Urothelium cell line (cell line): Measurements from ENCODE around the gene OR51E1.

ENCODE experiments used
- DNase-seq: peaks from one replicate; pipeline ENCODE4 v3.0.0; 2011; ENCODE audit warnings: low spot score, mixed read lengths
- FAIRE-seq: peaks from 2 replicates; lab custom pipeline; 2011; peaks lifted over from hg19 to GRCh38; lab: Jason Lieb, UNC

The OR51E1 gene

DNA sequence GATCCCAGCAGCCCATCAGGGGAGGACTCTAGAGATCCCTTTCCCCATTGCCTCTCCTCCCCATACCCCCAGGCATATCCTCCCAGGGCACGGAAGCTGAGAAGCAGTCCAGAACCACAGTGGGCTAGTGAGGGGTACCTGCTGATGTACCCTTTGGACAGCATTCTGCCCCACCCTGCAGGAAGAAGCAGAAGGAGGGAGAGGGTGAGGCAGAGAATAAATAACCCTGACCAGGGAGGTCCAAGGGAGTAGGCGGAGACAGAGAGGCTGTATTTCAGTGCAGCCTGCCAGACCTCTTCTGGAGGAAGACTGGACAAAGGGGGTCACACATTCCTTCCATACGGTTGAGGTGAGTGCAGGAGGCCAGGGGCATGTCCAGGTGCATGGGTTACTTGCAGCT lies at the start of gene OR51E1:
TSS of gene OR51E1 (plus strand) at position 301 of the 400 bp plus-strand sequence. CDS start 8,545 bp downstream, outside the sequence.
- no peak for FAIRE-seq
- DNase-seq, result no peak

DNA sequence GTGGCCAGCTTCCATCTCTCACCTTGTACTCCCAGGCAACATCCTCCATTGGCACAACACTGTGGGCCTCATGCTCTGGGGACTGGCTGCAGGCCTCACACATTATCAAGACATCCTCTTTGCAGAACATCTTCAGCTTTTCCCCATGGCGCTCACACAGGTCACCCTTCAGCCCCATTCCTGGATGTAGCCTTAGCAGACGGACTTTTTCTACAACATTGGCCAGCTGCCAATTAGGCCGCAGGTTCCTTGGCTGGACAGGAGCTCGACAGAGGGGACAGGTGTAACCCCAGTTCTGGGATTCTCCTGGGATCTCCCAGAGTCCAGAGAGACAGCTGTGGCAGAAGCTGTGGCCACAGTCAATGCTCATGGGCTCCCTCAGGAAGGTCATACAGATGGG lies 38.7 kb upstream of the OR51E1 start:
- DNase-seq (no peak), FAIRE-seq (no peak)

DNA sequence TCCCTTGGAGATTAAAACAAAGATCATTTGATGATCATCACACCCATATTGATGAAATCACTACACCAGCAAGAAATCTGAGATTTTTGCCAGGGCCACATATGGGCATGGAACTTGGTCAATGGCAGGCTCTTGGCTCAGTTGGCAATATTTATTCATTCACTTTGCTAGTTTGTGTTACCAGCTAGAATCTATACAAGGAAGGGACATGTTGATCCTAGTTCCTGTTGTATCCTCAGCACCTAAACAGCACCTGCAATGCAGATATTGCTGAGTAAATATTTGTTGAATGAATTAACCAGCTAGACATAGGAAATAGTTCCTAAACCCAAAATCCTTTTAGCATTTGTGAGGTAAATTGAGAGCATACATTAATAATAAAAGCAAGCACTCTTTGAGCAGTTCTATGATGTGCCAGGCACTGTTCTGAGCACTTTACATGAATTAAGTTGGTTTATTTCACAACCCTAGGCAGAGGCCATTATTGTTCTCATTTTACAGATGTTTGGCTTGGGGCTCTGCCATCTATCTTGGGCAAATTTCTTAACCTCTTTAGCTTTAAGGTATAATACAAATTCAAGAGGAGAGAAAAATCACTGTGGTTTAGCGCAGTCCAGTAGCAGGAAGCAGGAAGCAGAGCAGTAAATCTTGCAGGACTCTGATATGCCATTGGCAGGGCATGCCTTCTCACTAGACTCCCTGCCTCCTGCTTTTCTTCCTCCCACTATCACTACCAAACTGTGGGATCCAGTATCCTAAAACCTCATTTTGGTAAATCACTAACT lies 37.4 kb upstream of the OR51E1 start:
- FAIRE-seq (no peak), DNase-seq (no peak)

DNA sequence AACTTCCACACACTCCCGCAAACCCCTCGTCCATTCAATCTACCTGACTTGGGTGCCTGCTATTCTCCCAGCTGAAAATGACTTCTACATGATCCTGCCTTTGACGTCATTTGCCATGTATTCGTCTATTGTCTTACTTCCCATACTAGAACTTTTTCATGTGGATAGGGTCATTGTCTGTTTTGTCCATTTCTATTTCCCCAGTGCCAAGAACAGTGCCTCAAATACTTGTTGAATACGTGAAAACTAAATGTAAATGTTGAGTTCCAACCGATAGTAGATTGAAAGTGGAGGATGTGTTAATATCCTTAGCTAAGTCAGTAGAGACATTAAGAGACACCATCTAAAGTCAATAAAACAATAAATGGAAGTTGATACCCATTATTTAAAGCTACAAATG lies 36.7 kb upstream of the OR51E1 start:
- FAIRE-seq, result peak; percentile 5

GRCh38 chr11:4607781-4608666 lies 35.8 kb upstream of the OR51E1 start, which contains the start of gene TRIM68:
Gene TRIM68, minus strand, starts transcription at chr11:4608231. Its CDS starts 2,727 bp downstream, at chr11:4605504.
- DNase-seq (peak; percentile 98), FAIRE-seq (no peak)

More for the DNA sequence above, 36.7 kb upstream of the OR51E1 start:
- DNase-seq, result no peak

- no peak for DNase-seq
- no peak for FAIRE-seq
Measured at GRCh38 chr11:4610258-4610935, 33.4 kb upstream of the OR51E1 start.

DNA sequence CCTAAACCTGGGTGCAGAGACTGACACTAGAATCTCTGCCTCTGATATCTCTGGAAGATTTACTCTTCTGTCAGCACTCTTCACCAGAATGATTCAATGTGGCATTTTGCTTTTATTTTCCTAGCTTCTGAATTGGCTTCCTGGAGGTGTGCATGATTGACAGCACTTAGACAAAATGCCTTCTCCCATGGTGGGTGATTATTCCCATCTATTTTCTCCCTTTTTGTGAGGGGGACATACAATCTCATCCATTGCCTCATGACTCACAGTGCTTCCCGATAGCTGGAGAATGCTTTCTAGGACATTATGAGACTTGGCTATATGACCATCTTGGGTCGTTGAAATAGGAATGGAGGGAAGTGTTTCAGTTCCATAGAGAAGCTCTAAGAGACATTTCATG lies 31.8 kb upstream of the OR51E1 start:
- FAIRE-seq (no peak), DNase-seq (no peak)

- FAIRE-seq, result no peak
- DNase-seq, result no peak
Measured at GRCh38 chr11:4615856-4616444, 27.8 kb upstream of the OR51E1 start.

GRCh38 chr11:4619514-4619913 lies 24.3 kb upstream of the OR51E1 start:
- no peak for FAIRE-seq
- DNase-seq, result no peak

GRCh38 chr11:4626207-4627099 lies 17.3 kb upstream of the OR51E1 start:
- FAIRE-seq (no peak), DNase-seq (peak; percentile 55)

DNA sequence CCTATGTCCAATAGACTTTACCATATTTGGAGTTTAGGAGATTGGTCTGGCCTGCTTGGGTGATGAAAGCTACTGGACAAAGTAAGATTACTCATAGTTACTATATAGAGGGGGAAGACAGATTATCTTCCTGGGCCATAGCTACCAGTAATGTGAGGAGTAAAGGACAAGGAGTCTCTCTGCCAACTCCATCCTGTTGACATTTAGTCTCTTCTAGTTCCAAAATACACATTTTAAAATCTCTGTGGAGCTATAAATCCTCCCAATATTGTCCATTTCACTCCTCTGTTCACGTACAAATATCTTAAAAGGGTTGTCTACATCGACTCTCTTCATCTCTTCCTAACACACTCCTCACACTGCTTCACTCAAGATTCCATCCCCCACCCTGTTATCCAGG lies 7.6 kb upstream of the OR51E1 start:
- FAIRE-seq (no peak), DNase-seq (no peak)

GRCh38 chr11:4636962-4637661 lies 6.7 kb upstream of the OR51E1 start, which contains the start of gene OR51D1:
Gene OR51D1, plus strand, starts transcription at chr11:4637477. Its CDS starts 2,314 bp downstream, at chr11:4639791.
- peak; percentile 82 for DNase-seq
- FAIRE-seq, result no peak

- no peak for DNase-seq
- no peak for FAIRE-seq
Measured at GRCh38 chr11:4637662-4638047, 6.1 kb upstream of the OR51E1 start.

- DNase-seq, result no peak
- FAIRE-seq, result peak; percentile 71
Measured at GRCh38 chr11:4639931-4640330, 3.9 kb upstream of the OR51E1 start.

GRCh38 chr11:4641501-4641900 lies 2.3 kb upstream of the OR51E1 start:
- FAIRE-seq (peak; percentile 76), DNase-seq (peak; percentile 20)

DNA sequence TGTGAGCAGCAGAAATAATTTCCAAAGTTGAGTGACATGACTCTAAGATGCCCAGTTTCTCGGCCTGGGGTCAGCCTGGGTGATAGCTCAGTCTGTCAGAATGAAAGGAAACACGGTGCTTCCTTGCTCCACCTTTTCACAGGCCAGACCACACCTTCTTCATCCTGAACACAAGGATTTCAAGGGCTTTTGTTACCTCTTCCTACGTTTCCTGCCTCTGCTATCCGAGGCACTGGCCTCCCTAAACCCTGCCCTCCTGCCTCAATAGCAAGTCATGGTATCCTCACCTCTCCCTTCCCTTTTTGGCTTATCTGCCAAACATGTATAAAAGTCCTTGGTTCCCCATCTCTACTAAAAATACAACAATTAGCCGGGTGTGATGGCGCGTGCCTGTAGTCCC lies 1.7 kb upstream of the OR51E1 start:
- FAIRE-seq (no peak), DNase-seq (no peak)

DNA sequence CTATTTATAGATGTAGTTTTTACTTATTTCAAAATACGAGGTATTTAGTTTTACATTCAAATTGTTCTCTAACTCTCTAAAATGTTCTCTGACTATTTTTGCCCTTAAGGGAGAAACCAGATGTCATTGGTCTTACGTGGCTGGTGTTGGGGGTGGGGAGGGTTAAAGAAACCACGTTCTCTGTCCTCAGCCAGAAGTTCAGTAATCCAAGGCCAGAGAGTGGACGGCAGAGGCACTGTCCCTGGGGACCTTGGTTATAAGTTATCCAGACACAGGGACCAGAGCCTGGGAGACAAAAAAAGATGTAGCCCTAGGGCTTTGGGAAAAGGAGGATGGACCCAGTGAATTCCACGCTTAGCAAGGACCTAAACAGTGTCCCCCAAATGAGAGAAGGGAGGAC lies 706 bp upstream of the OR51E1 start:
- FAIRE-seq, result no peak
- DNase-seq, result no peak

GRCh38 chr11:4644233-4644632 lies 451 bp downstream of the OR51E1 start:
- DNase-seq (no peak), FAIRE-seq (no peak)

- no peak for FAIRE-seq
- DNase-seq, result no peak
Measured at GRCh38 chr11:4645974-4646373, 2.2 kb downstream of the OR51E1 start.
